H1 (cell line): ENCODE results near the gene TMEM45A. TPM values are rescaled to one million over a fixed set of nuclear protein-coding genes. Genes with fewer than 3 reads are reported as not detected.

Source experiments
- CTCF ChIA-PET: fragments of 300-600 bp; sonication (Branson Sonifier 250); formaldehyde crosslinking; loops from one replicate; lab custom pipeline; 2021; ENCODE audit not compliant: partially characterized antibody; lab: Charles Lee
- POLR2A ChIA-PET: fragments of 300-600 bp; sonication (Branson Sonifier 250); formaldehyde crosslinking; loops from one replicate; lab custom pipeline; 2021; ENCODE audit warnings: inconsistent platforms; ENCODE audit not compliant: partially characterized antibody; lab: Charles Lee
- DNase-seq, 2 experiments: peaks; one replicate each; pipeline versions ENCODE4 v3.0.0 to v3.0.0-alpha.2; 2010 to 2022; ENCODE audit warnings: low spot score in 2 of 2, low read depth in 1 of 2, mixed read lengths in 1 of 2
- FAIRE-seq: peaks from 2 replicates; lab custom pipeline; 2011; peaks lifted over from hg19 to GRCh38; lab: Jason Lieb, UNC
- H2AFZ ChIP-seq: 2 replicates; pipeline ENCODE4 v1.8.1; 2012; ENCODE audit warnings: low read length, inconsistent platforms
- H2AK5ac ChIP-seq: 2 replicates; pipeline ENCODE4 v1.6.1; 2013; ENCODE audit warnings: low read depth, low read length
- H2BK120ac ChIP-seq: replicated peaks from 2 replicates; pipeline ENCODE3; 2013; ENCODE audit warnings: low read depth, low read length, inconsistent platforms
- H2BK12ac ChIP-seq: 2 replicates; pipeline ENCODE4 v1.6.1; 2013; ENCODE audit warnings: low read depth, low read length
- H2BK15ac ChIP-seq: 2 replicates; pipeline ENCODE4 v1.6.1; 2013; ENCODE audit warnings: low read length
- H2BK20ac ChIP-seq: 2 replicates; pipeline ENCODE4 v1.6.1; 2013; ENCODE audit warnings: low read length
- H2BK5ac ChIP-seq: 2 replicates; pipeline ENCODE4 v1.6.1; 2013; ENCODE audit warnings: low read depth, low read length
- H3K14ac ChIP-seq: 2 replicates; pipeline ENCODE4 v1.6.1; 2013; ENCODE audit warnings: inconsistent platforms; ENCODE audit not compliant: insufficient read length
- H3K18ac ChIP-seq: 2 replicates; pipeline ENCODE4 v1.6.1; 2013; ENCODE audit warnings: low read length; ENCODE audit errors: extremely low read depth
- H3K23ac ChIP-seq: 2 replicates; pipeline ENCODE4 v1.6.1; 2013; ENCODE audit warnings: inconsistent platforms; ENCODE audit not compliant: insufficient read length
- H3K23me2 ChIP-seq: 2 replicates; pipeline ENCODE4 v1.6.1; 2013; ENCODE audit warnings: low read depth, low read length
- H3K27ac ChIP-seq: 2 replicates; pipeline ENCODE4 v1.6.1; 2011; ENCODE audit warnings: low read depth, low read length, inconsistent platforms
- H3K27me3 ChIP-seq, 4 experiments: replicated peaks in 1 of 4; 1 replicate in 1 of 4; 2 replicates in 3 of 4; pipeline versions ENCODE4 v1.6.1 to v1.8.1; 2011 to 2013; ENCODE audit warnings: low read length in 3 of 4, mild to moderate bottlenecking in 3 of 4, inconsistent platforms in 2 of 4, mixed read lengths in 2 of 4, moderate library complexity in 1 of 4; ENCODE audit not compliant: control insufficient read depth in 3 of 4, insufficient read depth in 3 of 4; ENCODE audit errors: extremely low read depth in 1 of 4
- H3K36me3 ChIP-seq, 4 experiments: 2 replicates each; pipeline versions ENCODE4 v1.6.1 to v1.8.1; 2011 to 2013; ENCODE audit warnings: mild to moderate bottlenecking in 4 of 4, low read length in 3 of 4, moderate library complexity in 2 of 4, control low read depth in 1 of 4, inconsistent platforms in 1 of 4; ENCODE audit not compliant: insufficient read depth in 4 of 4, control insufficient read depth in 2 of 4
- H3K4ac ChIP-seq: replicated peaks from 2 replicates; pipeline ENCODE3; 2013; ENCODE audit warnings: low read length, low read depth, mixed read lengths, inconsistent platforms; ENCODE audit not compliant: insufficient read length
- H3K4me1 ChIP-seq, 4 experiments: replicated peaks in 1 of 4; 1 replicate in 1 of 4; 2 replicates in 3 of 4; pipeline versions ENCODE4 v1.6.1 to v1.8.1; 2011 to 2013; ENCODE audit warnings: low read length in 3 of 4, inconsistent platforms in 2 of 4, mixed read lengths in 1 of 4; ENCODE audit not compliant: insufficient read depth in 4 of 4, control insufficient read depth in 3 of 4
- H3K4me2 ChIP-seq, 2 experiments: 2 replicates each; pipeline versions ENCODE4 v1.6.1 to v1.8.1; 2011 to 2013; ENCODE audit warnings: low read depth in 2 of 2, low read length in 2 of 2, control low read depth in 1 of 2, inconsistent platforms in 1 of 2, mild to moderate bottlenecking in 1 of 2; ENCODE audit not compliant: insufficient read depth in 1 of 2
- H3K4me3 ChIP-seq, 4 experiments: fragments of 200-600, 300-600 bp in 1 of 4; sonication (generic), shearing (Covaris generic), sonication (Bioruptor Twin) in 1 of 4; 2 replicates each; pipeline versions ENCODE4 v1.5.1 to v1.8.1; 2011 to 2016; ENCODE audit warnings: low read length in 4 of 4, low read depth in 3 of 4, control low read depth in 2 of 4, inconsistent platforms in 2 of 4, mild to moderate bottlenecking in 2 of 4, mixed read lengths in 1 of 4, moderate library complexity in 1 of 4; ENCODE audit not compliant: insufficient read depth in 2 of 4; ENCODE audit errors: extremely low read depth in 1 of 4
- H3K56ac ChIP-seq: replicated peaks from 2 replicates; pipeline ENCODE3; 2013; ENCODE audit warnings: low read depth, mild to moderate bottlenecking, mixed read lengths, low read length, inconsistent platforms; ENCODE audit not compliant: insufficient read length
- H3K79me1 ChIP-seq: 2 replicates; pipeline ENCODE4 v1.6.1; 2013; ENCODE audit warnings: low read depth, low read length, control low read depth
- H3K79me2 ChIP-seq, 2 experiments: 2 replicates each; pipeline versions ENCODE4 v1.6.1 to v1.8.1; 2012 to 2013; ENCODE audit warnings: low read length in 2 of 2, mild to moderate bottlenecking in 2 of 2, inconsistent platforms in 1 of 2; ENCODE audit not compliant: insufficient read depth in 2 of 2, control insufficient read depth in 1 of 2
- H3K9ac ChIP-seq, 4 experiments: replicated peaks in 1 of 4; 1 replicate in 1 of 4; 2 replicates in 3 of 4; pipeline versions ENCODE4 v1.6.1 to v1.8.1; 2011 to 2013; ENCODE audit warnings: low read depth in 3 of 4, low read length in 3 of 4, control low read depth in 2 of 4, mild to moderate bottlenecking in 2 of 4, moderate library complexity in 2 of 4, inconsistent platforms in 1 of 4; ENCODE audit errors: extremely low read depth in 1 of 4
- H3K9me3 ChIP-seq, 2 experiments: 2 replicates each; pipeline versions ENCODE4 v1.6.1 to v1.8.1; 2012 to 2013; ENCODE audit warnings: mild to moderate bottlenecking in 2 of 2, moderate library complexity in 2 of 2, control low read depth in 1 of 2, inconsistent platforms in 1 of 2, low read depth in 1 of 2, low read length in 1 of 2, mixed read lengths in 1 of 2; ENCODE audit not compliant: insufficient read depth in 2 of 2
- H4K20me1 ChIP-seq, 2 experiments: replicated peaks in 1 of 2; 2 replicates each; pipeline versions ENCODE3 to v1.8.1; 2011 to 2013; ENCODE audit warnings: inconsistent platforms in 2 of 2, low read length in 2 of 2, mild to moderate bottlenecking in 1 of 2; ENCODE audit not compliant: insufficient read depth in 2 of 2, control insufficient read depth in 1 of 2
- H4K5ac ChIP-seq: 2 replicates; pipeline ENCODE4 v1.6.1; 2013; ENCODE audit warnings: low read length, low read depth, mixed read lengths, inconsistent platforms; ENCODE audit not compliant: insufficient read length
- H4K8ac ChIP-seq: 2 replicates; pipeline ENCODE4 v1.8.0; 2013; ENCODE audit warnings: mild to moderate bottlenecking, moderate library complexity, low read length, inconsistent platforms; ENCODE audit not compliant: insufficient read depth; ENCODE audit errors: extremely low read depth
- H4K91ac ChIP-seq: replicated peaks from 2 replicates; pipeline ENCODE3; 2013; ENCODE audit warnings: low read length, mixed read lengths, inconsistent platforms; ENCODE audit not compliant: insufficient read length
- BRCA1 ChIP-seq: IDR thresholded peaks from 2 replicates; pipeline ENCODE4 v1.6.1; 2012; ENCODE audit warnings: low read depth, low read length, improper control_type of control experiment
- CREB1 ChIP-seq: IDR thresholded peaks from 2 replicates; pipeline ENCODE4 v1.6.1; 2012; ENCODE audit warnings: inconsistent platforms
- EZH2 ChIP-seq: fragments of 200-600 bp; sonication (generic); IDR thresholded peaks from 2 replicates; pipeline ENCODE4 v1.7.1; 2012; ENCODE audit warnings: low read depth, mild to moderate bottlenecking, moderate library complexity, low read length, inconsistent platforms; ENCODE audit not compliant: severe bottlenecking
- JUND ChIP-seq: IDR thresholded peaks from 2 replicates; pipeline ENCODE4 v1.6.1; 2011; ENCODE audit warnings: mild to moderate bottlenecking, improper control_type of control experiment, low read length
- KDM4A ChIP-seq: IDR thresholded peaks from one replicate; pipeline ENCODE4 v1.7.1; 2012; ENCODE audit warnings: low read depth, mild to moderate bottlenecking, moderate library complexity, low read length, inconsistent platforms; ENCODE audit not compliant: severe bottlenecking
- NANOG ChIP-seq: IDR thresholded peaks from 2 replicates; pipeline ENCODE4 v1.6.1; 2011; ENCODE audit warnings: low read length, low read depth, mild to moderate bottlenecking, inconsistent platforms; ENCODE audit not compliant: insufficient read depth, poor library complexity, severe bottlenecking
- POLR2AphosphoS5 ChIP-seq: IDR thresholded peaks from 2 replicates; pipeline ENCODE4 v1.6.1; 2011; ENCODE audit warnings: low read depth, low read length
- RAD21 ChIP-seq, 2 experiments: IDR thresholded peaks in 1 of 2; conservative IDR thresholded peaks in 1 of 2; 2 replicates each; pipeline ENCODE4 v1.6.1; 2011; ENCODE audit warnings: low read depth in 2 of 2, low read length in 2 of 2, improper control_type of control experiment in 1 of 2, inconsistent platforms in 1 of 2, mild to moderate bottlenecking in 1 of 2, moderate library complexity in 1 of 2
- RNF2 ChIP-seq: fragments of 200-900, 300-1000 bp; sonication (generic); IDR thresholded peaks from 2 replicates; pipeline ENCODE4 v1.7.1; 2016; ENCODE audit warnings: borderline replicate concordance, low read depth, mild to moderate bottlenecking, antibody characterized with exemption, low read length; ENCODE audit not compliant: poor library complexity, severe bottlenecking; ENCODE audit errors: missing control alignments
- SAP30 ChIP-seq: fragments of 300-600 bp; sonication (generic); IDR thresholded peaks from 2 replicates; pipeline ENCODE4 v1.7.1; 2012; ENCODE audit warnings: low read length, moderate library complexity, mild to moderate bottlenecking, inconsistent platforms; ENCODE audit not compliant: insufficient read depth, insufficient replicate concordance
- SP1 ChIP-seq: IDR thresholded peaks from 2 replicates; pipeline ENCODE4 v1.6.1; 2011; ENCODE audit warnings: low read depth, low read length
- TAF7 ChIP-seq: optimal IDR thresholded peaks from 2 replicates; pipeline ENCODE3; 2011; ENCODE audit warnings: low read depth, mild to moderate bottlenecking, inconsistent platforms, low read length, moderate library complexity, borderline replicate concordance
- WGBS, 2 experiments: shearing (Covaris generic) in 1 of 2; methylation state at CpG; one replicate each; pipeline versions ENCODE4 v1.1.6 to v1.1.7; 2013 to 2015; ENCODE audit warnings: low lambda C conversion rate in 2 of 2, mixed read lengths in 2 of 2, inconsistent platforms in 1 of 2, low coverage in 1 of 2, missing lambda C conversion rate in 1 of 2; ENCODE audit not compliant: insufficient replicate concordance in 2 of 2, insufficient coverage in 1 of 2, insufficient read length in 1 of 2; ENCODE audit errors: extremely low coverage in 1 of 2, missing lambda C conversion rate in 1 of 2; 5-methylcytosine and 5-hydroxymethylcytosine counted together
- polyA plus RNA-seq, 7 experiments: library from polyadenylated mRNA; depleted of rRNA in 3 of 7; stranded (reverse) in 5 of 7; unstranded in 2 of 7; fragments of >200 nt in 5 of 7; fragments of 200-250 nt in 2 of 7; gene quantifications; 1 replicate in 5 of 7; 2 replicates in 1 of 7; 4 replicates in 1 of 7; pipeline versions ENCODE4 v1.2.1 to v1.2.3, GENCODE V29; 2011 to 2013; ENCODE audit warnings: missing spikeins in 2 of 7, mixed read lengths in 2 of 7
- total RNA-seq: library from RNA; stranded (reverse); fragmentation: NEBNext Ultra II Directional; extraction: Animal tissue kit (Norgen Biotek cat#: 25700); gene quantifications from 2 replicates; pipeline ENCODE4 v1.2.1, GENCODE V29; 2021

TMEM45A gene
- total and polyA plus RNA-seq, 2 of the 8 experiments (the other 6 are each of a cell fraction or from before 2014, with no cell fraction given): 12.9 to 14.2 TPM

DNA sequence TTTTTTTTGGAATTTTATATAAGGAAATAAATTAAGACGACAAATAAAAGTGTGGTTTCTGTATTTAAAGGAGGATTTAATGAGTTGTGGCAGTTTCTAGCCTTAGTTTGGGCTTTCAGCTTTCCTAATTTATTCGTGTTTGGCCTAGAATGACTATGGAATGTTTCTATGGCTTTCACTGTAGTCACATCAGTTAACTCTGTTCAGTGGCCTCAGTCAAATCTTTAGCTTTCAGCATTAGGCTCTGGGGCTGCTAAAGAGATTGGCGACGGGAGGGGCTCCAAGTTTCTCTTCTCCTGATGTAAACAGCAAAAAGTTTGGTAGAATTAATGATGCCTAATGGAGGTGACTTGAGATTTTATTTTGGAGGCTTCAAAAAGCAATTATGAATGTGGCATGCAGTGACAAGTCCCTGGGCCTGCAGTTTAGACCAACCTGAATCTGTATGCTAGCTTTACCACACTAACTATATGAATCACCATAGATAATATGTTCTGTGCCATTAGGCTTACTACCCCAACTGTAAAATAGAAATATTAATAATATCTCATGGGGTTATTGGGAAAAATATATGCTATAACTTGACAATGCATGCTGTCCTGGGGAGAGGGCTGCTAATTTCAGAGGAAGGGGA is 69.9 kb downstream of the TMEM45A start:
- H2AFZ ChIP-seq: no peak overlapping the region
- H4K5ac ChIP-seq: no peak overlapping the region
- no peak overlapping the region for H3K4me3 ChIP-seq
- H3K79me1 ChIP-seq: no peaks in the 10 kb centered on the region
- no peak overlapping the region for H2BK12ac ChIP-seq
- H4K8ac ChIP-seq: no peak overlapping the region
- no peaks in the 10 kb centered on the region for H3K36me3 ChIP-seq
- no peak overlapping the region for H2BK15ac ChIP-seq
- H2BK120ac ChIP-seq: no peak overlapping the region
- no peak overlapping the region for H3K4ac ChIP-seq
- CTCF ChIA-PET: interaction anchor here (0.7 to 2.5 kb wide), 5 partner anchors 14 to 99 kb away, joined by 3 to 9 read pairs (median 5); no protein-coding TSS in a partner anchor
- H3K27ac ChIP-seq: no peak overlapping the region
- WGBS, 2 experiments: 64 to 100% methylated on average over 1 to 4 of the region's 4 CpGs
- no peak overlapping the region for H3K14ac ChIP-seq
- H2BK5ac ChIP-seq: no peak overlapping the region
- 0 out of 4 replicates have a peak overlapping the region, but pooled peaks of 1 of the 2 experiments have one; percentile 24 for H3K4me2 ChIP-seq
- H3K27me3 ChIP-seq: no peaks in the 10 kb centered on the region
- no peak for FAIRE-seq
- no peaks in the 10 kb centered on the region for H3K23me2 ChIP-seq
- H3K4me1 ChIP-seq: peaks cover 0 to 9% (median 3%) of the 10 kb centered on the region in 4 experiments; a peak in 3 of 7 replicates
- H3K23ac ChIP-seq: no peak overlapping the region
- no peak overlapping the region for H3K56ac ChIP-seq
- POLR2A ChIA-PET: interaction anchor here (0.7 to 1.0 kb wide), 3 partner anchors 14 to 402 kb away, joined by 3 to 5 read pairs (median 3); no protein-coding TSS in a partner anchor
- H2BK20ac ChIP-seq: no peak overlapping the region
- H4K20me1 ChIP-seq: no peaks in the 10 kb centered on the region
- no peak overlapping the region for H3K9ac ChIP-seq
- no peaks in the 10 kb centered on the region for H3K79me2 ChIP-seq
- no peak overlapping the region for H2AK5ac ChIP-seq
- H3K9me3 ChIP-seq: no peaks in the 10 kb centered on the region
- H4K91ac ChIP-seq: no peak overlapping the region
- no peak overlapping the region for H3K18ac ChIP-seq
- no peak for DNase-seq
- TF ChIP-seq SP1 (no peak), TAF7 (no peak), SAP30 (no peak), KDM4A (no peak), POLR2AphosphoS5 (no peak), CREB1 (no peak), EZH2 (no peak), JUND (no peak), RAD21 (IDR thresholded peaks at IDR 0.05 in 1 of 2, conservative IDR thresholded peaks at IDR 0.05 in 1 of 2; ENCODE audit: low read depth in 2 of 2, low read length in 2 of 2) (no peak), BRCA1 (no peak), NANOG (no peak), RNF2 (no peak)
